Measurements from ENCODE around the gene TEKTIP1. TPM values are rescaled to one million over a fixed set of nuclear protein-coding genes. Genes with fewer than 3 reads are reported as not detected.

Gene TEKTIP1
- total and polyA plus RNA-seq, 12 donors, result 0.09 to 1.3 (median 0.79) TPM; not detected in 1

- ATAC-seq, result peak in 2 of 8 donors; percentile 11 to 19
- Histone ChIP-seq H3K9me3 (peaks cover 0 to 4% (median 0%) of the 10 kb centered on the region in 11 donors), H3K27ac (peak overlapping the region in 1 of 10 donors; percentile 36), H3K4me1 (peaks cover 0 to 10% (median 0%) of the 10 kb centered on the region in 9 donors), H3K27me3 (no peaks in the 10 kb centered on the region), H3K36me3 (peaks cover 0 to 59% (median 0%) of the 10 kb centered on the region in 9 donors), H3K4me3 (no peak overlapping the region)
- no peak for TF ChIP-seq CTCF (IDR thresholded peaks at IDR 0.05)
- WGBS, 2 donors, result 82 to 83% methylated on average over 45 to 47 of the region's 47 CpGs
- peak in 1 of 2 donors; percentile 51 for DNase-seq
- intact Hi-C loops (cut with DNase I), result loop anchor here in 5 of 10 donors (2.0 to 10.0 kb wide), 4 partner anchors 71 to 161 kb away; partner anchors contain the start of genes PIP5K1C (in 3 of the 5), TJP3 (in 3 of the 5) and CACTIN (in 1 of the 5)
These were observed 4.4 kb downstream of the TEKTIP1 start for GRCh38 chr19:3543150-3544057.

GRCh38 chr19:3544058-3544376 is 5.0 kb downstream of the TEKTIP1 start:
- no peak for TF ChIP-seq CTCF (IDR thresholded peaks at IDR 0.05)
- intact Hi-C loops (cut with DNase I), result loop anchor here in 5 of 10 donors (2.0 to 10.0 kb wide), 4 partner anchors 71 to 161 kb away; partner anchors contain the start of genes PIP5K1C (in 3 of the 5), TJP3 (in 3 of the 5) and CACTIN (in 1 of the 5)
- Histone ChIP-seq H3K36me3 (peaks cover 0 to 59% (median 0%) of the 10 kb centered on the region in 9 donors), H3K4me1 (peaks cover 0 to 15% (median 0%) of the 10 kb centered on the region in 9 donors), H3K27ac (no peak overlapping the region), H3K4me3 (no peak overlapping the region), H3K9me3 (peaks cover 0 to 4% (median 0%) of the 10 kb centered on the region in 11 donors), H3K27me3 (no peaks in the 10 kb centered on the region)
- DNase-seq (no peak), ATAC-seq (no peak)
- WGBS, 2 donors, result 81 to 86% methylated on average over 9 of the region's 9 CpGs

- DNase-seq, result peak; percentile 64 to 83
- 68 to 69% methylated on average over 29 to 30 of the region's 30 CpGs for WGBS, 2 donors
- H3K9me3 ChIP-seq, result no peaks in the 10 kb centered on the region
- no peak overlapping the region for H3K27ac ChIP-seq
- intact Hi-C loops (cut with DNase I), result loop anchor here in 9 of 10 donors (1.0 to 10.0 kb wide), 7 partner anchors 70 to 162 kb away; partner anchors contain the start of genes TJP3 (in 4 of the 9), PIP5K1C (in 3 of the 9) and CACTIN (in 1 of the 9)
- no peaks in the 10 kb centered on the region for H3K27me3 ChIP-seq
- no peak overlapping the region for H3K4me3 ChIP-seq
- ATAC-seq, result peak; percentile 51 to 72 (median 68)
- peaks cover 0 to 61% (median 0%) of the 10 kb centered on the region in 9 donors for H3K36me3 ChIP-seq
- peaks cover 0 to 17% (median 0%) of the 10 kb centered on the region in 9 donors for H3K4me1 ChIP-seq
- TF ChIP-seq CTCF (IDR thresholded peaks at IDR 0.05), result peak; percentile 87 to 98 (median 92)
These were observed 6.0 kb downstream of the TEKTIP1 start for GRCh38 chr19:3544742-3545668.
